ENCODE measurements around the gene IL1RAPL1.

Gene IL1RAPL1

DNA sequence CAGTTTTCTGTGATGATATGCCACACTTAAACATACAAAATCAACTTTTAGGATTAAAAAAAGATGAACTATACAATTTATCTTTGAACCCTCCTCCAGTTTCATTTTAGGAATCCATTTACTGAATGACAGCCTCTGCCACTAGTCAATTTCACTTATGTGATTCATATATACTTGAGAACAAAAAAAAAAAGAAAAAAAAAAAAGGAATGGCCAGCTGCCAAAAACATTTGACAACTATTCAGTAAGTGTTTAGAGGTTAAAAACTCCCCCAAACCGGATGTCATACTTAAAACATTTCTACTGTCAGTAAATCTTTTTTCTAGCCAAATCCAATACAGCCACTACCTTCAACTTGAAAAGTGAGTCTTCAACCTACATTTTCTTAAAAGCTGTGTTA is 1361.4 kb downstream of the IL1RAPL1 start:
- no peak for DNase-seq

DNA sequence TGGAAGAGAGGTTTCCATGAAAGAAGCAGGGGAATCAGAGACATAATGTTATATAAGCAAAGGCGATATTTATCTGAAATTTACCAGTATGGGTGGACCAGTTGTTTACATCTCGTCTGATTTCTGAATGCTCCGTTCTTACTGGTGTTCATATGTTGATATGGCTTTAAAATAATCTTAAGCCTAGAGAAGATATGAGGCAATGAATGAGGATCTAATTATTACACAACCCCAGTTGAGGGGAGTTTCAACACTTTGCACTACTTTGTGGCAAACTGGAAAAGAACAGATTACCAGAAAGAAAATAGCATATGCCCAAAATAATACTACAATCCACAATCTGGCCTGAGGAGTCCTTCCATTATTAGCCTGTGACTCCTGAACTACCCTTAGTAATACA is 1364.8 kb downstream of the IL1RAPL1 start:
- no peak for DNase-seq

DNA sequence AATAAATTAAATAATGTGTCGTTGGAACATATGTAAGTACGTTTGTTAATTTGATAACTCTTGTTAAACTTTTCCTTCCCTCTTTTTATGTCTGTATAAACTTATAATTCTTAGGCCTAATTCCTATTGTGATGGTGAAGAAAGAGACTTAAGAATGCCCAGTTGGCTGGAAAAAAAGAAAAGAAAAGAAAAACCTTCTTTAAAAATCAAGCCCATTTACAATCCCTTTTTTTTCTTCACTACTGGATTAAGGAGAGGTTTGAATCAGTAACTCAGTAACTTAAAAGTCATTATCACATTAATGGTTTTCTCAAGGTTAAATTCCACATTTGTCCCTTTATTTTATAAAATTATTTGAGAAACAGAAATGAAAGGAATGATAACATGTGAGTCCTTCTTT is 1374.8 kb downstream of the IL1RAPL1 start:
- DNase-seq, result no peak

DNA sequence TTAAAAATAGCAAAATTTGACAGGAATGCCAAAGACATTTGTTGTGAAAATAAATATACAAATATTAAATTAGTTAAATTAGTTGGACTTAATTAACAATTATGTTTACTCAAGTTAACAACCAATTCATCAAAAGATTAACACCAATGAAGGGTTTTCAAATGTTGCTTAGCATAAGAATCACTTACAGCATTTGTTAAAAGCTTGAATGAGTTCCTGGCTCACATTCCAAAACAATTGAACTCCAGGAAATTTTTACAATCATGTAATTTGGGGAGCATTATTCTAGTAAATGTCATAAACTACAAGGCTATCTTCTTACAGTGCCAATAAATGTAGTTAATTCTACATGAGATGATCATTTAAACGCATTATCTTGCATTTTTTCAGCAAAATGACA is 1378.4 kb downstream of the IL1RAPL1 start:
- no peak for DNase-seq

DNA sequence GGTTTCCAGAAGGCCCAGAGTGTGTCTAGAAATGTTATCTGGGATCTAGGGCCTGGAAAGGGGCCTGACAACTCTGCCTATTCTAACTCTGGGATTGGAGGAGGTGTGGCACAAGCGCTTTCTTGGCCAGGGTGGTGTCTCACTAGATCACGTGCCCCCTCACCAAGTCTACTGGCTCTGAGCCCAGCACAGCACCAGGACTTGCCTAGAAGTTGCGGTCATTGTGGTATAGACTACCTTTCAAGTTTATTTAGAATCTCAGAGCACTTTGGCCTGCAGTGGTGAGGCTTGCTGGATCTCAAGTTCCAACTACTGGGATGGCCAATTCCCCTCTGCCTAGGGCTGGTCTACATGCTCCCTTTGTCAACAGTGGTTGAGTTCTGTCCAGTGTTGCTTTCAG is 1404.8 kb downstream of the IL1RAPL1 start:
- no peak for DNase-seq

DNA sequence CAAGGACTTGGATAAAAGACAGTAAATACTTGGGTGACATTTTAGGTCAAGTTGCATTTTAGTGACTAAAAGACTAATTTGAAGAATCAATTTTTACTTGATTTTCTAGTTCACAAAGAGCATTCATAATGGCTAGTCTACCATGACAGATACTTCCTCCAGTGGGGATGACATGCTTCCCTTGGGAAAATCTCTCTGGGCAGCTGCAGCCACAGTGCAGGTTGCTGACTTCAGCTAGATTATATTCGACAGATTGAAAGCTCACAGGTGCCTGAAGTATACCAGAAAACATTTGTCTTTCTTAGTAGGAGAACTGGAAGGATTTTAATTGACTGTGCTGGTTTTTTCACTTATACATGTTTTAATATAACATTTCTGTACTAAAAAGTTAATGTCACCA is 1418.6 kb downstream of the IL1RAPL1 start:
- DNase-seq, result no peak
